WI38 (cell line): ENCODE results near the gene ADTRP.

Experiments used
- H3K4me3 ChIP-seq: 2 replicates; pipeline ENCODE4 v1.5.1; 2011; ENCODE audit warnings: low read depth, mild to moderate bottlenecking, control low read depth, low read length
- TF ChIP-seq, protein P1 (sequence below): IDR thresholded peaks from 2 replicates; pipeline ENCODE4 v1.5.1; 2012; ENCODE audit warnings: low read depth, mild to moderate bottlenecking, control low read depth, low read length

ADTRP gene

GRCh38 chr6:11769244-11769643 lies 9.4 kb downstream of the ADTRP start:
- H3K4me3 ChIP-seq: no peak overlapping the region

GRCh38 chr6:11767978-11768756 lies 10.4 kb downstream of the ADTRP start:
- no peak overlapping the region for H3K4me3 ChIP-seq
- TF ChIP-seq, protein P1, sequence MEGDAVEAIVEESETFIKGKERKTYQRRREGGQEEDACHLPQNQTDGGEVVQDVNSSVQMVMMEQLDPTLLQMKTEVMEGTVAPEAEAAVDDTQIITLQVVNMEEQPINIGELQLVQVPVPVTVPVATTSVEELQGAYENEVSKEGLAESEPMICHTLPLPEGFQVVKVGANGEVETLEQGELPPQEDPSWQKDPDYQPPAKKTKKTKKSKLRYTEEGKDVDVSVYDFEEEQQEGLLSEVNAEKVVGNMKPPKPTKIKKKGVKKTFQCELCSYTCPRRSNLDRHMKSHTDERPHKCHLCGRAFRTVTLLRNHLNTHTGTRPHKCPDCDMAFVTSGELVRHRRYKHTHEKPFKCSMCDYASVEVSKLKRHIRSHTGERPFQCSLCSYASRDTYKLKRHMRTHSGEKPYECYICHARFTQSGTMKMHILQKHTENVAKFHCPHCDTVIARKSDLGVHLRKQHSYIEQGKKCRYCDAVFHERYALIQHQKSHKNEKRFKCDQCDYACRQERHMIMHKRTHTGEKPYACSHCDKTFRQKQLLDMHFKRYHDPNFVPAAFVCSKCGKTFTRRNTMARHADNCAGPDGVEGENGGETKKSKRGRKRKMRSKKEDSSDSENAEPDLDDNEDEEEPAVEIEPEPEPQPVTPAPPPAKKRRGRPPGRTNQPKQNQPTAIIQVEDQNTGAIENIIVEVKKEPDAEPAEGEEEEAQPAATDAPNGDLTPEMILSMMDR: no peak

More at GRCh38 chr6:11769244-11769643, 9.4 kb downstream of the ADTRP start:
- TF ChIP-seq, protein P1: no peak

DNA sequence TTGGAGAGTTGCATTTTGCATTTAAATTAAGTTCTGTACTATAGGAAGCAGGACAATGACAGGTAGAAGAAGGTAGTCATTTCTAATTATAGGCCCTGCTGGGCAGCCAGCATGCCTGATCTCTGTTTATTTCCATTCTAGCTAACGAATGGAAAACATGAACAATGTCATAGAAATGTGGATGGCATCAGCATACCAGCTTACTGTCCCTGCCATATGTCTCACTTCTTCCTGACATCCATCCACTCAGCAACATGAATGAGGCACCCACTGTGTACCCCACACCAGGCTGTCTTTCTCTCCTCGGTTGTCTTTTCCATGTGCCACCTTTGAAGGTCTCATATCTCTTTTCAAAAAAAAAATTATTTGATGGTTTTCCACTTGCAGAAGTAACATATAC lies 11.1 kb downstream of the ADTRP start:
- no peak overlapping the region for H3K4me3 ChIP-seq
- TF ChIP-seq, protein P1: no peak

DNA sequence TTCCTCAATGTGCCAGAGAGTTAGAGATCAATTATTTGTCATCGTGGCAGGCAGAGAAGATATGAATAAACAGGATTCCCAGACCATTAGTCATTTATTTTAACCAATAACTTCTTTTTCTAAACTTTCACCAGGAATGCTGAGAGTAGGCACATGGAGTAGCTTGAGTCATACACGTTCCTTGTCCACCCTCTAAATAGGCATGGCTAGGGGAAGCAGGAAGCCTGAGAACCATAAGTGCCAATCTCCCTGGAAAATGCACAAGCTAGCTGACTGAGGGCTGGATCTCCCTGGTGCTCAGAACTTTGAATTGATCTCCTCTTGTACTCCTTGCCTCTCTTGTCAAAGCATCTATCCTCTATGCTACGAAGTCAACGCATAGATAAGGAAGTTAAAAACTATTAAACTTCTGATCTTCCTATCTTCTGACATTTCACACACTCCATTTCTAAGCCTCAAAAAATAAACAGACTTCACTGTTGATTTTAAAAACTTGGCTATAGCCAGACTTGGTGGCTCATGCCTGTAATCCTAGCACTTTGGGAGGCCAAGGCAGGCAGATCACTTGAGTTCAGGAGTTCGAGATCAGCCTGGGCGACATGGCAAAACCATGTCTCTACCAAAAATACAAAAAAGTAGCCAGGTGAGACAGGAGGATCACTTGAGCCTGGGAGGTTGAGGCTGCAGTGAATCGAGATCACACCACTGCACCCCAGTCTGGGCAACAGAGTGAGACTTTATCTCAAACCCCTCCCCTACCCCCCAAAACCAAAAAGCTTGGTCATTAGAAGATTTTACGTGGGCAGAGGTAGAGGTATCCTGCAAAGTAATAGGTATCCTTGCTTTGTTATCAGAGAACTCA lies 11.8 kb downstream of the ADTRP start:
- TF ChIP-seq, protein P1: no peak
- no peak overlapping the region for H3K4me3 ChIP-seq

- H3K4me3 ChIP-seq: no peak overlapping the region
- TF ChIP-seq, protein P1: no peak
These were observed 12.6 kb downstream of the ADTRP start for GRCh38 chr6:11766043-11766442.

DNA sequence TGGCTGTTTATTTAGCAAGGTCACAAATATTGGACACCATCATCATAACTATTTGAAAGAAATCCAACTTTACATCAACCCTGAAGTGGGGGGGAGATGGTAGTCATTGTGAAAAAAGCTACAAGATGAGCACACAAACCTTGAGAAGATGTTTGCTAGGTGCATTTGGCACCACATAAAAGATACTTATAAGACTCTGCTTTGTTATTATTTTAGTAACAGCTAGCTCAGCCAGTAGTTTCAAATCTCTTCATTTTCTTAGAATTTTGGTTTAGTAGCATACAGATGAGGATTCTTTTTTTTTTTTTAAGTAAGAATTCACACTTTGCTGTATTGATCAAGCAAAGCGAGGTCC lies 14.4 kb downstream of the ADTRP start:
- no peak overlapping the region for H3K4me3 ChIP-seq
- TF ChIP-seq, protein P1: no peak
